ENCODE data around the gene C1QL1. TPM values are rescaled to one million over a fixed set of nuclear protein-coding genes. Genes with fewer than 3 reads are reported as not detected.
A peak's percentile ranks its signal among the peaks of the same experiment; 100 is the strongest.

Gene C1QL1
- total RNA-seq, 1 experiment from 2014 or later: 1.5 TPM

DNA sequence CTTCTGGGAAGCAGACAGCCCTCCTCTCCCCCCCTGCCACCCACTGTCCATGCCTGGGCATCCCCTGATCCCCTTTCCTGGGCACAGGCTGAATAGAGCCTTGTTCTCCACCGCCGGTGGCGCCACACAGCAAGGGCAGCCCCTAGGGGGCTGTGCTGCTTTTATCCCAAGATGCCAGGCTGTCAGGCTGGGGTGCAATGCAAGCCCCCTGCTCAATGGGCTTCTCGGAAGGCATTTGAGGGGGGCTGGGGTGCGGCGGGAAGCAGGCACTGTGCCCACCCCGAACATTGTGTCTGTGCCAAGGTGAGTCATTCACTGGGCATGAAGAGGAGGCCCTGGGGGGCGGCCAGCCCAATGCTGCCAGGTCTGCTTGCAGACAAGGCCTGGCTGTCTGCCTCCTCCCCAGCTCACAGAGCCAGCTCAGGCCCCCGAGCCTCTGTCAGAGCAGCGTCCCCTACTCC, 51.3 kb downstream of the C1QL1 start:
- intact Hi-C loops (cut with micrococcal nuclease; ENCODE audit: unreplicated experiment): loop anchor here (10.0 kb wide), 1 partner anchor 218 kb away; the partner anchor contains the start of genes ACBD4 and PLCD3
- TF ChIP-seq, protein P1, sequence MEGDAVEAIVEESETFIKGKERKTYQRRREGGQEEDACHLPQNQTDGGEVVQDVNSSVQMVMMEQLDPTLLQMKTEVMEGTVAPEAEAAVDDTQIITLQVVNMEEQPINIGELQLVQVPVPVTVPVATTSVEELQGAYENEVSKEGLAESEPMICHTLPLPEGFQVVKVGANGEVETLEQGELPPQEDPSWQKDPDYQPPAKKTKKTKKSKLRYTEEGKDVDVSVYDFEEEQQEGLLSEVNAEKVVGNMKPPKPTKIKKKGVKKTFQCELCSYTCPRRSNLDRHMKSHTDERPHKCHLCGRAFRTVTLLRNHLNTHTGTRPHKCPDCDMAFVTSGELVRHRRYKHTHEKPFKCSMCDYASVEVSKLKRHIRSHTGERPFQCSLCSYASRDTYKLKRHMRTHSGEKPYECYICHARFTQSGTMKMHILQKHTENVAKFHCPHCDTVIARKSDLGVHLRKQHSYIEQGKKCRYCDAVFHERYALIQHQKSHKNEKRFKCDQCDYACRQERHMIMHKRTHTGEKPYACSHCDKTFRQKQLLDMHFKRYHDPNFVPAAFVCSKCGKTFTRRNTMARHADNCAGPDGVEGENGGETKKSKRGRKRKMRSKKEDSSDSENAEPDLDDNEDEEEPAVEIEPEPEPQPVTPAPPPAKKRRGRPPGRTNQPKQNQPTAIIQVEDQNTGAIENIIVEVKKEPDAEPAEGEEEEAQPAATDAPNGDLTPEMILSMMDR (IDR thresholded peaks at IDR 0.05; ENCODE audit: unreplicated experiment): no peak
- H3K27me3 Mint-ChIP-seq (ENCODE audit: unreplicated experiment): peaks cover 62% of the 10 kb centered on the region

DNA sequence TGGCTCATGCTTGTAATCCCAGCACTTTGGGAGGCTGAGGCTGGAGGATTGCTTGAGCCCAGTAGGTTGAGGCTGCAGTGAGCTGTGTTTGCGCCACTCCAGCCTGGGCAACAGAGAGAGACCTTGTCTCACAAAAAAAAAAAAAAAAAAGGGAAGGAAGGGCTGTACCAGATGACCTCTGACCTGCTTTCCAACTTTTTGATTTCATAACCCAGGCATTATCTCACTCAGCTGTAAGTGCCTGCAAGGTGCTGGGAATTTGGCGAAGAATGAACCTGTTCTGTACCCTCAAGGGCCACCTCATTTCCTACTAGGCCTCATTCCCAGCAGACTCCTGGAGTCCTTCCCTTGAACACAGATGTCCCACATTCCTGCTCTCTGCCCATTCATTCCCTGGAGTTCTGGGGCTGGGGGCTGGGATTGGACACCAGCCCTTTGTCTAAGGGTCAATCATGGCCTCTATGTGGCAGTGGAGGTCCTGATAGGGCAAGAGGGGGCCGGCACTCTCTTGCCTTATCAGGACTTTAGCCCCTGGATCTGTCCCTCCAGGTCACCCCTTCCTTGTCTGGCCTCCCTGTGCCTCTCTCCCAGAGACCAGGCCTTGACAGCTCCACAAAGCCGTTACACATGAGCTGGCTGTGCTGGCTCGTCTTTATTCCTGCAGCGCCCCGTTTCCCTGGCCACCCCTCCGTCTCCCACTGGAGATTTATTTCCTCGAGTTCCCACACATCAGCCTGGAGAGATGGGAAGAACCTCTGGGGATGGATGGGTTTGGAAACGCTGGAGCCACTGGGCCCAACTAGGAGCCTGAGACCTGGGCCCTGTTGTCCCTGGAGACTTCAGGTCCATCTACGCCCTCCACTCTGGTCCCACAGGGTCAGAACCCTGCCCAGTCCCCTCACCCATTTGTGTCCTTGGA, 52.0 kb downstream of the C1QL1 start:
- Mint-ChIP-seq H3K27ac (ENCODE audit: unreplicated experiment) (no peak overlapping the region), H3K9me3 (ENCODE audit: low read depth, unreplicated experiment) (no peaks in the 10 kb centered on the region), H3K4me1 (ENCODE audit: low read depth, unreplicated experiment) (peaks cover 33% of the 10 kb centered on the region), H3K27me3 (ENCODE audit: unreplicated experiment) (peaks cover 55% of the 10 kb centered on the region), H3K36me3 (ENCODE audit: insufficient read depth, unreplicated experiment) (no peaks in the 10 kb centered on the region), H3K4me3 (ENCODE audit: low read depth, unreplicated experiment) (no peak overlapping the region)
- no TSS peak for BruUV-seq (replicated peaks)
- DNase-seq: no peak
- intact Hi-C loops (cut with micrococcal nuclease; ENCODE audit: unreplicated experiment): loop anchor here (10.0 kb wide), 1 partner anchor 219 kb away; the partner anchor contains the start of genes ACBD4 and PLCD3
- CTCF ChIA-PET: interaction anchor here (0.6 to 1.1 kb wide), 6 partner anchors 41 to 1031 kb away, joined by 3 to 7 read pairs (median 4); no protein-coding TSS in a partner anchor
- TF ChIP-seq, protein P1 (IDR thresholded peaks at IDR 0.05; ENCODE audit: unreplicated experiment): no peak

More for the DNA sequence above, 51.3 kb downstream of the C1QL1 start:
- Mint-ChIP-seq H3K36me3 (ENCODE audit: insufficient read depth, unreplicated experiment) (no peaks in the 10 kb centered on the region), H3K27ac (ENCODE audit: unreplicated experiment) (no peak overlapping the region), H3K4me1 (ENCODE audit: low read depth, unreplicated experiment) (peaks cover 33% of the 10 kb centered on the region), H3K4me3 (ENCODE audit: low read depth, unreplicated experiment) (no peak overlapping the region), H3K9me3 (ENCODE audit: low read depth, unreplicated experiment) (no peaks in the 10 kb centered on the region)
- no TSS peak for BruUV-seq (replicated peaks)
- CTCF ChIA-PET: interaction anchor here (0.6 to 0.7 kb wide), 5 partner anchors 41 to 1030 kb away, joined by 3 to 6 read pairs (median 4); no protein-coding TSS in a partner anchor
- peak; percentile 75 for DNase-seq

DNA sequence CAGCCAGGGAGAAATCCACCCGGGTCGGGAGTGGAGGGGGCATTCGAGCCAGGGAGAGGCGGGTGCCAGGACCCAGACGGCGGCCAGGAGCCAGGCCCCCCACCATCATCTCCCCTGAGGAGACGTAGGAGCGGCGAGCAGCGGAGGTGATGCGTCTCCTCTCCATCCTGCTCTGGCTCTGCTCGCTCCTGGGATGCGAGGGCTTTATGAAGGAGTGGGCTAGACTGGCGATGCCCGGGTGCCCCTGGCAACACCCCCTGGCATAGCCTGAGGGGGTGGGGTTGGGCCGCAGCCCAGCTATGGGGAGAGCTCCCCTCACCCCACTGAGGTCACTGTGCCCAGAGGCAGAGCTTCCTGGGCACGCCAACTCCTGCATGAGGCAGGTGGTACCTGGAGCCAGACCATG, 52.8 kb downstream of the C1QL1 start, which contains the start of gene GFAP:
TSS of gene GFAP (minus strand) at position 180 of the 406 bp plus-strand sequence. CDS start at position 166, 14 bp downstream.
- no peak within 1 kb of the TSS for H3K27ac Mint-ChIP-seq (ENCODE audit: unreplicated experiment)
- no TSS peak for BruUV-seq (replicated peaks)
- H3K9me3 Mint-ChIP-seq (ENCODE audit: low read depth, unreplicated experiment): no peaks in the 10 kb centered on the region
- H3K36me3 Mint-ChIP-seq (ENCODE audit: insufficient read depth, unreplicated experiment): no peaks in the 10 kb centered on the region
- H3K4me3 Mint-ChIP-seq (ENCODE audit: low read depth, unreplicated experiment): no peak within 1 kb of the TSS
- peaks cover 33% of the 10 kb centered on the region for H3K4me1 Mint-ChIP-seq (ENCODE audit: low read depth, unreplicated experiment)
- CTCF ChIA-PET: interaction anchor here (0.7 to 1.2 kb wide), 5 partner anchors 8 to 220 kb away, joined by 3 to 7 read pairs (median 4); partner anchors contain the start of genes ACBD4 and C1QL1
- DNase-seq: no peak
- intact Hi-C loops (cut with micrococcal nuclease; ENCODE audit: unreplicated experiment): loop anchor here (10.0 kb wide), 1 partner anchor 219 kb away; the partner anchor contains the start of genes ACBD4 and PLCD3
- peaks cover 47% of the 10 kb centered on the region for H3K27me3 Mint-ChIP-seq (ENCODE audit: unreplicated experiment)
- TF ChIP-seq, protein P1 (IDR thresholded peaks at IDR 0.05; ENCODE audit: unreplicated experiment): no peak

DNA sequence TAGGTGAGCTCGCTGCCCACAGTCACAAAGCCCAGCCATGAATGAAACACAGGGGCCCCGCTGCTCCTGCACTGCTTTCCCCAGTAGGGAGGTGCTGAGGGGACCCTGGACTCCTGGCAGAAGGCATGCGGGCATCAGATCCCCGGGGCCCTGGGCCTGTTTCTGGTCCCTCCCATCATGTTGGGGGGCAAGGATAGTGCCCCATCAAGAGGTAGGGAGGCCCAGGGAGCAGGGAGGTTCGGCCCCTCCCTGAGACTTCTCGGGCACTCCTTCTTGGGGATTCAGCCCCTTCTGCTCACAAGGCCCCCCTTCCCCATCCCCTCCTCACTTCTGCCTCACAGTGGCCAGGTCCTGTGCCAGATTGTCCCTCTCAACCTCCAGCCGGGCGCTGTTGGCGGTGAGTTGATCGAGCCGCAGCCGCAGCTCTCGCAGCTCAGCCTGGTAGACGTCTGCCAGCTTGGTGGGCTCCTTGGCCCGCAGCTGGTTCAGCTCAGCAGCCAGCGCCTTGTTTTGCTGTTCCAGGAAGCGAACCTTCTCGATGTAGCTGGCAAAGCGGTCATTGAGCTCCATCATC, 53.3 kb downstream of the C1QL1 start:
- CTCF ChIA-PET: interaction anchor here (0.6 to 1.2 kb wide), 6 partner anchors 9 to 221 kb away, joined by 3 to 5 read pairs (median 3); partner anchors contain the start of genes ACBD4 and C1QL1
- no peaks in the 10 kb centered on the region for H3K9me3 Mint-ChIP-seq (ENCODE audit: low read depth, unreplicated experiment)
- H3K4me3 Mint-ChIP-seq (ENCODE audit: low read depth, unreplicated experiment): no peak overlapping the region
- intact Hi-C loops (cut with micrococcal nuclease; ENCODE audit: unreplicated experiment): loop anchor here (10.0 kb wide), 1 partner anchor 220 kb away; the partner anchor contains the start of genes ACBD4 and PLCD3
- H3K27ac Mint-ChIP-seq (ENCODE audit: unreplicated experiment): no peak overlapping the region
- TF ChIP-seq, protein P1 (IDR thresholded peaks at IDR 0.05; ENCODE audit: unreplicated experiment): no peak
- peaks cover 33% of the 10 kb centered on the region for H3K4me1 Mint-ChIP-seq (ENCODE audit: low read depth, unreplicated experiment)
- peaks cover 42% of the 10 kb centered on the region for H3K27me3 Mint-ChIP-seq (ENCODE audit: unreplicated experiment)
- no peak for DNase-seq
- no peaks in the 10 kb centered on the region for H3K36me3 Mint-ChIP-seq (ENCODE audit: insufficient read depth, unreplicated experiment)
- no TSS peak for BruUV-seq (replicated peaks)
